A673 (cell line): ENCODE results near the gene LARP4B.

Experiments used
- CTCF ChIP-seq: fragments of 300-800, 200-600 bp; sonication (generic); conservative IDR thresholded peaks from 2 replicates; pipeline ENCODE4 v1.5.1; 2017; ENCODE audit warnings: low read depth, mild to moderate bottlenecking, antibody characterized with exemption, low read length, moderate library complexity, mixed read lengths
- EZH2 ChIP-seq: fragments of 200-600 bp; sonication (generic); IDR thresholded peaks from 2 replicates; pipeline ENCODE4 v1.6.1; 2017; ENCODE audit warnings: borderline replicate concordance, low read depth, mild to moderate bottlenecking, mixed read lengths, antibody characterized with exemption, low read length; ENCODE audit not compliant: poor library complexity, severe bottlenecking

- TF ChIP-seq EZH2 (no peak), CTCF (no peak)
Observed at GRCh38 chr10:963186-963585, 31.7 kb upstream of the LARP4B start.
